ENCODE measurements around the gene MRPL48.
"Not testable (repeated sequence)": the region's sequence is repeated elsewhere in the genome, so short reads cannot be mapped to it uniquely, and the experiment has no call there.

The MRPL48 gene

GRCh38 chr11:73748300-73748699, 39.4 kb upstream of the MRPL48 start:
- no peak overlapping the region for H3K9ac ChIP-seq (ENCODE audit: low read length)
- no peaks in the 10 kb centered on the region; the same call in 1 of the 2 replicates for H3K4me1 ChIP-seq (ENCODE audit: low read length)
- no peaks in the 10 kb centered on the region for H3K9me3 ChIP-seq (ENCODE audit: insufficient read depth, low read length)
- H3K27me3 ChIP-seq (ENCODE audit: low read depth, low read length) = no peaks in the 10 kb centered on the region
- no peak overlapping the region for H3K27ac ChIP-seq (ENCODE audit: low read length)
- peaks cover 70% of the 10 kb centered on the region for H3K79me2 ChIP-seq (ENCODE audit: low read length)
- no peak overlapping the region for H2AFZ ChIP-seq (ENCODE audit: low read depth, low read length)
- no peak overlapping the region for H3K4me3 ChIP-seq (ENCODE audit: low read length)
- TF ChIP-seq EZH2phosphoT487 (IDR thresholded peaks at IDR 0.05; ENCODE audit: low read depth) (no peak), CTCF (IDR thresholded peaks at IDR 0.05; ENCODE audit: low read depth, low read length) (no peak)
- H3K36me3 ChIP-seq (replicated peaks; ENCODE audit: low read depth, low read length) = peaks cover 3% of the 10 kb centered on the region
- peaks cover 59% of the 10 kb centered on the region for H4K20me1 ChIP-seq (ENCODE audit: insufficient read depth, low read length)
- H3K4me2 ChIP-seq (ENCODE audit: low read length) = no peak overlapping the region

GRCh38 chr11:73749118-73749517, 38.6 kb upstream of the MRPL48 start:
- Histone ChIP-seq H3K27ac (ENCODE audit: low read length) (no peak overlapping the region), H3K27me3 (ENCODE audit: low read depth, low read length) (no peaks in the 10 kb centered on the region), H3K4me3 (ENCODE audit: low read length) (no peak overlapping the region), H2AFZ (ENCODE audit: low read depth, low read length) (no peak overlapping the region), H3K4me2 (ENCODE audit: low read length) (no peak overlapping the region), H3K79me2 (ENCODE audit: low read length) (peaks cover 64% of the 10 kb centered on the region), H4K20me1 (ENCODE audit: insufficient read depth, low read length) (peaks cover 56% of the 10 kb centered on the region), H3K9me3 (ENCODE audit: insufficient read depth, low read length) (no peaks in the 10 kb centered on the region), H3K9ac (ENCODE audit: low read length) (no peak overlapping the region), H3K4me1 (ENCODE audit: low read length) (peaks cover under 1% of the 10 kb centered on the region; the same call in 1 of the 2 replicates), H3K36me3 (replicated peaks; ENCODE audit: low read depth, low read length) (peaks cover 3% of the 10 kb centered on the region)
- no peak for TF ChIP-seq CTCF (IDR thresholded peaks at IDR 0.05; ENCODE audit: low read depth, low read length)
- no peak for TF ChIP-seq EZH2phosphoT487 (IDR thresholded peaks at IDR 0.05; ENCODE audit: low read depth)

GRCh38 chr11:73750228-73750627, 37.4 kb upstream of the MRPL48 start:
- no peak overlapping the region for H3K4me2 ChIP-seq (ENCODE audit: low read length)
- peaks cover 4% of the 10 kb centered on the region; the same call in 1 of the 2 replicates for H3K4me1 ChIP-seq (ENCODE audit: low read length)
- H4K20me1 ChIP-seq (ENCODE audit: insufficient read depth, low read length) = peaks cover 57% of the 10 kb centered on the region
- no peak overlapping the region for H3K9ac ChIP-seq (ENCODE audit: low read length)
- H3K27ac ChIP-seq (ENCODE audit: low read length) = no peak overlapping the region
- no peaks in the 10 kb centered on the region for H3K9me3 ChIP-seq (ENCODE audit: insufficient read depth, low read length)
- no peaks in the 10 kb centered on the region for H3K27me3 ChIP-seq (ENCODE audit: low read depth, low read length)
- H3K36me3 ChIP-seq (replicated peaks; ENCODE audit: low read depth, low read length) = peaks cover 3% of the 10 kb centered on the region
- H3K4me3 ChIP-seq (ENCODE audit: low read length) = no peak overlapping the region
- TF ChIP-seq EZH2phosphoT487 (IDR thresholded peaks at IDR 0.05; ENCODE audit: low read depth) = no peak
- TF ChIP-seq CTCF (IDR thresholded peaks at IDR 0.05; ENCODE audit: low read depth, low read length) = no peak
- H3K79me2 ChIP-seq (ENCODE audit: low read length) = peaks cover 63% of the 10 kb centered on the region
- no peak overlapping the region for H2AFZ ChIP-seq (ENCODE audit: low read depth, low read length)

GRCh38 chr11:73750862-73751261, 36.8 kb upstream of the MRPL48 start:
- H3K4me1 ChIP-seq (ENCODE audit: low read length); H3K27me3 ChIP-seq (ENCODE audit: low read depth, low read length); H3K27ac ChIP-seq (ENCODE audit: low read length); H3K4me3 ChIP-seq (ENCODE audit: low read length); H3K9me3 ChIP-seq (ENCODE audit: insufficient read depth, low read length); H3K36me3 ChIP-seq (replicated peaks; ENCODE audit: low read depth, low read length); H3K4me2 ChIP-seq (ENCODE audit: low read length); H3K9ac ChIP-seq (ENCODE audit: low read length); H2AFZ ChIP-seq (ENCODE audit: low read depth, low read length): not testable (repeated sequence)
- Histone ChIP-seq H4K20me1 (ENCODE audit: insufficient read depth, low read length) (peaks cover 53% of the 10 kb centered on the region), H3K79me2 (ENCODE audit: low read length) (peaks cover 68% of the 10 kb centered on the region)

Data from OCI-LY3 (cell line).